OCI-M1 (cell line): ENCODE data around the gene USPL1.
A peak's percentile ranks its signal among the peaks of the same experiment; 100 is the strongest.
"Not testable (repeated sequence)": the region's sequence is repeated elsewhere in the genome, so short reads cannot be mapped to it uniquely, and the experiment has no call there.

Source experiments
- DNase-seq: peaks from one replicate; lab custom pipeline; 2025; lab: John Stamatoyannopoulos, UW

The USPL1 gene

DNA sequence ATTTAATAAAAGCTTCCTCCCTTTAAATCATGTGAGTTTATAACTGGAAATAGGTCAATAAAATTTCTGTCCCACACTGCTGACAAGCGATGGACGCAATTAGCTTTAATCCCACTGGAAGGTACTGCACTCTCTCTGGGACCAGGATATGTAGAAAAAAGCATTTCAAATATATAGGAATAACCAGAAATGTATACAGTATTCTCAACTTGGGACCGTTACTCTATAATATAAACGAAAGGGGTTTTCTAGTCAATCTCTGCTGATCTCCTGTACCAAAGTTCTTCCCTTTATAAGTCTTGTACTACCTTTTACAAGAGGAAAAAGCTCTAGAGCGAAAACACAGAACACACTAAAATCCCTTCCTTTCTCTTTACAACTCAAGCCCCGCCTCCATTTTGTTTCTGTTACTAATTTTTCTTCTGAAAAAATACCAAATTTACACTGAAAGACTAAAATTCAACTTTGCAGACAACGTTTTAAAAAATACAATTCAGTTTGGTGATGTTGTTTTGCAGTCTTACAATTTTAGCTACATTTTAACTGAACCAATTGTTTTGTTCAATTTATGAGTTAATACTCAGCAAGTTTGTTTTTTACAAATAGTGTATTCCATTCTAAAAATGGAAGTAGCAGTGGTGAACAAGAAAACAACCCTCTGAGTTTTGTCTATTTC is 1.7 kb upstream of the USPL1 start:
- peak; percentile 58 for DNase-seq

- peak; percentile 91 for DNase-seq
These were observed 799 bp upstream of the USPL1 start for GRCh38 chr13:30616927-30617314.

- DNase-seq = peak; percentile 48
These were observed 638 bp downstream of the USPL1 start for GRCh38 chr13:30618186-30618929.

GRCh38 chr13:30618930-30619279 is 1.2 kb downstream of the USPL1 start:
- DNase-seq = peak; percentile 26

DNA sequence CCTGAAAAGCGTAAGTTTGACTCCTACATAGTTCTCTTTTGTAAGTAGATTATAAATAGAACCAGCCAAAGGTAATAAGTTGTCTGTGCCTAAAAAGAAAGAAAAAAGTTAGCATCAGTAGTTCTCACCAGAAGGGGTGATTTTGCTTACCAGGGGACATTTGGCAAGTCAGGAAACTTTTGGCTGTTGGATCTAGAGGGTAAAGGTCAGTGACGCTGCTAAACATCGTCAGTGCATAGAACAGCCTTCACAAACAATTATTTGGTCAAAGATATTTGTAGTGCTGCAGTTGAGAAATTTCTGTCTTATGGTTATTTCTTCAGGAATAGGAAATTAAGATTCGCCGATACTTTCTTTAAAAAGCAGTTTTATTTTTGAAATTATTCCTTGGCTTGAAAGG is 2.0 kb downstream of the USPL1 start:
- no peak for DNase-seq

DNA sequence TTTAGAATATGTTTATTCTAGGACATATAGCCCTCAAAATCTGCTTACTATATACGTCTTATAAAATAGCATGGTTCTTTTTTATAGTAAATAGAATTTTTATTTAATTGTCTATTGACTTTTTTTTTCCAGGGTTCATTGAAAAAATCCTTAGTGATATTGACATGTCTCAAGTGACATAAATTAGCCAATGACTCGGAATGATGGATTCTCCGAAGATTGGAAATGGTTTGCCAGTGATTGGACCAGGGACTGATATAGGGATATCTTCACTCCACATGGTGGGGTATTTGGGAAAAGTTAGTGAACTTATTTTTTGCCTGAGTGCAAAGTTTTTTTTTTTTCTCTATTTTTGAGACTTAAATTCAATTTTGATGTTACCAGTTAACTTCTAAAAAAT is 3.2 kb downstream of the USPL1 start:
- DNase-seq = no peak

DNA sequence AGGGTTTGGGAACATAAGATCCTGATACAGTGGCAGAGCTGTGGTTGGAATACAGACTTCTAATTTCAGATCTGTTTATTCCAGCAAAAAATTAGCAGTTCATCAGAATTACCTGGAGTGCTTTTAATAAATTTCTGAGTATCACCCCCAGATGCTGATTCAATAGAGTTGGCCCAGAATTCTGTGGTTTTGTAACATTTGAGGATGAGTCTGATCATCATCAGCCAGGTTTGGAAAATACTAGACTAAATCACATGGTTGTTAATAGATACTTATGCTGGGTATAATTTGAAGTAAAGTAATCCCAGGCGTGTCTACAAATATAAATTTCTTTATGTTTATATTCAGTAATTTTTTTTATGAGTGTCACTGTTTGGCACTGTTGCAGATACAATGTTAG is 4.8 kb downstream of the USPL1 start:
- DNase-seq = no peak

DNA sequence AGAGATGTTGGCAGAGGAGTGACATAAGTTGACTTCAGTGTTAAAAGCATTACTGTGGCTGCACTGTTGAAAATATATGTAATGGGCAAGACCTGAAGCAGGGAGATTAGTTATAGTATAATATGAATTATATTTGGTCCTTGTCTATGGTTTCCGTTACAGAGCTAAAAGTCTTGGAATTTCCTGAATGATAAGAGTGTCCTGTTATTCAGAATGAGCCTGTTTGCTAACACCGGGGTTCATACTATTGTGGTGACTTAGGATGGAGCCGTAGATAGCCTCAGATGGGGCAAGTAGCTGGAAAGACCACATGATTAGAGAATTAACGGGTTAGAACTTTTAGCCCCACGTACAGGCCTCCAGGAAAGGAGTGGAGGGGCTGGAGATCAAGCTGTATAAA is 5.7 kb downstream of the USPL1 start:
- DNase-seq = no peak

DNA sequence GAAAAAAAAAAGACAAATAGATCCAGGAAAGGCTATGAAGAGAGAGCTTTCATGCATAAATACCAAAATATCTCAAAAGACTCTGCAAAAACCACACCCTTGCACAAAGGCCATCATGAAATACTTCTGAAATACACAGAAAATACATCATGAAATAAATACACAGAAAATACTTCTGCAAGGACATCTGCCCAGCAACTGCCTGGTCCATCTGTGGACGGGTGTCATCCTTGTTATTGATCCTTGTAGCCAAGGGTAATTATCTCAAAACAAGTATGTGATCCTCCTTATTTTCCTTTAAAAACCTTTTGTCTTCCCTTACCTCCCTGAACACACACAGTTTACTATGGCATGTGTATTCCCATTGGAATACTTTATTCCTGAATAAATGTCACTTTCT is 6.9 kb downstream of the USPL1 start:
- no peak for DNase-seq

- no peak for DNase-seq
These were observed 11.8 kb downstream of the USPL1 start for GRCh38 chr13:30629527-30629926.

DNA sequence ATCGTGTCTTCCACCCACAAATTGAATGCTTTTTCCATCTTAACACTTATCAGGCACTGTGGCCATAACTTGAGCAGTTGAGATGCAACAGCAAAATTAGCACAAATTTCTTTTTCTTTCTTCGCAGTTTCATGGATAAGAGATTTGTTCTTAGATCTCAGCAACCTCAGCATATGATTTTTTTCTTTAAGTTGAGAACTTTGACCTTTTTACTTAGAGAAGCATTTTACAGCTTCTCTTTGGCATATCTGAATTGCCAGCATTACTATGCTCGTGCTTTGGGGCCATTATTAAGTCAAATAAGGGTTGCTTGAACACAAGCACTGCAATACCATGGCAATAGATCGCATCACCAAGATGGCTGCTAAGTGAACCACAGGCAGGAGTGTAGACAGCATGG is 16.1 kb downstream of the USPL1 start:
- DNase-seq = no peak

- no peak for DNase-seq
These were observed 17.1 kb downstream of the USPL1 start for GRCh38 chr13:30634838-30635237.

GRCh38 chr13:30638301-30638700 is 20.6 kb downstream of the USPL1 start:
- no peak for DNase-seq

- DNase-seq = no peak
These were observed 22.0 kb downstream of the USPL1 start for GRCh38 chr13:30639671-30640070.

DNA sequence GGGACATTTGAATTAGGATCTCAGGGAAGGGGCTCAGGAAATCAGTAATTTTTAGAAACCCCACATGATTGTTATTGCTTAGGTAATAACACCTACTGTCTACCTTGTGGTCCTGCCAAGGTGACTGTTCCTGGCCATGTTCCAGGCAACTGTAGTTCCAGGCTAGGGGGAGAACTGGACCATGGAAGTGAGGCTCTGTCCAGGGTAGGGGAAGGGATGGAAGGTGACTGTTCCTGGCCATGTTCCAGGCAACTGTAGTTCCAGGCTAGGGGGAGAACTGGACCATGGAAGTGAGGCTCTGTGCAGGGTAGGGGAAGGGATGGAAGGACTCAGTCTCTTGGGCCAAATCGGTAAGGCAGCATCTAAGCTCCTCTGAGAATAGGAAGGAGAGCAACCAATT is 23.5 kb downstream of the USPL1 start:
- DNase-seq = not testable (repeated sequence)

- DNase-seq = no peak
These were observed 27.9 kb downstream of the USPL1 start for GRCh38 chr13:30645629-30646028.

GRCh38 chr13:30647420-30647819 is 29.7 kb downstream of the USPL1 start:
- DNase-seq = no peak

DNA sequence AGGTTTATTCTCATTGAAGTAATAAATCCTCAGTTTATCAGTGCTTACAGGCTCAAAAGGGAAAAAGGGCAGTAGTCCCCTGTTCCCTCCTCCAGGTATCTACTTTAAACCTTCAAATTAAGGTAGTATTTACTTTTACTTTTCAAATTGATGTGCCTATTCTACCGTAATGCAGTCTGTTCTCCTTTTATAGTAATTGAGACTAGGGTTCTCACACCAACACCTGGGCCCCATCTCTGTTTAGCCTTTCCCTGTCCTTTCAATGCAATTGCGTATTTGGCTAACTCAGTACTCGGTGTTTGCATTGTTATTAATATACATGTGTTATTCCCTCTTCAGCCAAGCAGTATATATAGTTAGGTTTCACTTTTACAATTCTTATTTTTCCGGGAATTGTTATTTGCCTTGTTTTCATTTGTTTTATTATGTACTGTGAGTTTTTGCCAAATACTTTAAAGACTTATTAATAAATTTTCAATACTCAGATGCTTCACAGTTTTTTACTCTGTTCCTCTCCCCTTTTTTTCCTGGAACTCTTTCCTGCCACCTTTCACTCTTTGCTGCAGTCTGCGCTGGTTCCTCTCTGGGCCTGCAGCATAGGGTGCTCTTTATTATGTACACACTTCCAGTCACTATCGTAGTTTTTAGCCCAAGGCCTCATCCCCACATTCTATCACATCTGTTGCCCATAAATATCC is 30.3 kb downstream of the USPL1 start:
- DNase-seq = no peak

GRCh38 chr13:30648522-30649012 is 30.8 kb downstream of the USPL1 start:
- no peak for DNase-seq

- DNase-seq = not testable (repeated sequence)
These were observed 33.9 kb downstream of the USPL1 start for GRCh38 chr13:30651648-30652047.

GRCh38 chr13:30652746-30653386 is 35.1 kb downstream of the USPL1 start:
- peak; percentile 4 for DNase-seq

GRCh38 chr13:30654430-30654829 is 36.7 kb downstream of the USPL1 start:
- DNase-seq = peak; percentile 35

DNA sequence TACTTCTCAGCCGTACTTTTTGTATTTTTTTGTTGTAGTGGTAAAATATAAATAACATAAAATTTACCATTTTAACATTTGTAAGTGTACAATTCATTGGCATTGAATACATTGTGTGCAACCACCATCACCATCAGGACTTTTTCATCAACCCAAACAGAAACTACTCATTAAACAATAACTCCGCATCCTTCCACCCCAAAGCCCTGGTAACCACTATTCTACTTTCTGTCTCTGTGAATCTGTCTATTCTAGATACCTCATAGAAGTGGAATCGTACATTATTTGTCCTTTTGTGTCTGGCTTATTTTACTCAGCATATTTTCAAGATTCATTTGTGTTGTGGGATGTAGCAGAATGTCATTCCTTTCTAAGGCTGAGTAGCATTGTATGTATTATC is 38.5 kb downstream of the USPL1 start:
- DNase-seq = no peak
